ENCODE results near the gene FXYD4.

FXYD4 gene

DNA sequence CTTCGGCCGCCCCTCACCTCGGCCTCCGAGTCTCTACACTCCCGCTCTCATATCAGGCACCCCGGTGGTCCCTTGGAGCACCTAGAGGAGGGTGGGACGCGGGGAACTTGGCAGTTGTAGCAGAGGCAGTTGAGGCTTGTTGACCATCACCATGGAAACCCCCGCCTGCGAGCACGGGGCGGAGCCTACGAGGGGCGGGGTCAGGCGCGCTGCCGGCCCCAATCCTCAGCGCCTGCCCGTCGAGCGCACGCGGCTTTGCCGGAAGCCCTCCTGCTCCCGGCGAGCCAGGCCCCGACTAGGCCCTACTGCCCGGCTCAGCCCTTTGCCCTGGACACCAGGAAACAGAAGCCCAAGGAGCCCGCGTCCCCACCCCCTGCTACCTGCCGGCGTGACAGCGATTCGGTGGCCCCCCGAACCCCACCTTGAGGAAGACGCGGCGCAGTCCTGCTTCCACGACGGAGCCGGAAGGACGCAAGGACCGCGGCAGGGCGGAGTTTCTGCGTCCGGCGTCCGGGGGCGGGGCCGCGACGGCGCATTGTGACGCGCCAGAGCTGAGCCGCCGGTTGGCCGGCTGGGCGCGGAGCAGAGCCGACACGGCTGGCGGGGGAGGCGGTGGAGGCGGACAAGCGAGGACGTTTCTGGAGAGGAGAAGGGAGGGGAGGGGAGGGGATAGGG is 37.4 kb downstream of the FXYD4 start, which contains the start of gene HNRNPF:
Gene HNRNPF (minus strand): TSS at position 477 of the 675 bp plus-strand sequence. CDS start 21,302 bp downstream, outside the sequence.
- FAIRE-seq (peak; percentile 96), DNase-seq (ENCODE audit: insufficient read length, low spot score) (peak; percentile 80)
- TF ChIP-seq PAX5 (IDR thresholded peaks at IDR 0.05; ENCODE audit: insufficient read depth, low read length, severe bottlenecking): peak; percentile 38
- no peak for TF ChIP-seq POLR2AphosphoS5 (IDR thresholded peaks at IDR 0.05; ENCODE audit: low read depth, low read length)
- TF ChIP-seq POLR2A (IDR thresholded peaks at IDR 0.05; ENCODE audit: low read depth, low read length): peak; percentile 51; the same call in 1 of the 2 replicates

DNA sequence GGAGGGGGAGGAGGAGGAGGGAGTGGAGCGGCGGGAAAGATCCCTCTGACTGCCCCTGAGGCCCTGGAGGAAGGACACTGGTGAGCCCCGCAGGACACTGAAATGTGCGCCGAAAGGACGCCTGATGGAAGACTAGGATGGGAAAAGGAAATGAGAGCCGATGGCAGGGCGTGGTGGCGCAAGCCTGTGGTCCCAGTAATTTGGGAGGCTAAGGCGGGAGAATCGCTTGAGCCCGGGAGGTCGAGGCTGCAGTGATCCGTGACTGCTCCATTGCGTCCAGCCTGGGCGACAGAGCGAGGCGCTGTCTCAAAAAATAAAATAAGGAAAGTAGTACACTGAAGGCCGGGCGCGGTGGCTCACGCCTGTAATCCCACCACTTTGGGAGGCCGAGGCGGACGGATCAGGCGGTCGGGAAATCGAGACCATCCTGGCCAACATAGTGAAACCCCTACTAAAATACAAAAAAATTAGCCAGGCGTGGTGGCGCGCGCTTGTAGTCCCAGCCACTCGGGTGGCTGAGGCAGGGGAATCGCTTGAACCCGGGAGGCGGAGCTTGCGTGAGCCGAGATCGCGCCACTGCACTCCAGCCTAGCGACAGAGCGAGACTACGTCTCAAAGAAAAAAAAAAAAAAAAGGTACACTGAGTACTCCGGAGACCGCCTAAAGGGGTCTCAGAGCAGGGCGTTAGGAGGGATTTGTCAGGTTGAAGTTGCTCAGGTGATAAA is 38.1 kb downstream of the FXYD4 start:
- peak; percentile 59 for FAIRE-seq
- peak; percentile 9; the same call in 1 of the 2 replicates for TF ChIP-seq POLR2A (IDR thresholded peaks at IDR 0.05; ENCODE audit: low read depth, low read length)
- no peak for TF ChIP-seq SPI1 (IDR thresholded peaks at IDR 0.05; ENCODE audit: low read depth, low read length)
- no peak for DNase-seq (ENCODE audit: insufficient read length, low spot score)

GRCh38 chr10:43410345-43410744 is 38.9 kb downstream of the FXYD4 start:
- no peak for FAIRE-seq

GRCh38 chr10:43411536-43411935 is 40.1 kb downstream of the FXYD4 start:
- FAIRE-seq (no peak), DNase-seq (ENCODE audit: insufficient read length, low spot score) (no peak)
- TF ChIP-seq TAF1 (IDR thresholded peaks at IDR 0.05; ENCODE audit: low read depth, low read length) (no peak), POLR2A (IDR thresholded peaks at IDR 0.05; ENCODE audit: low read depth, low read length) (no peak), PAX5 (IDR thresholded peaks at IDR 0.05; ENCODE audit: insufficient read depth, low read length, severe bottlenecking) (no peak), SPI1 (IDR thresholded peaks at IDR 0.05; ENCODE audit: low read depth, low read length) (no peak), POU2F2 (IDR thresholded peaks at IDR 0.05; ENCODE audit: low read depth, low read length) (no peak), POLR2AphosphoS5 (IDR thresholded peaks at IDR 0.05; ENCODE audit: low read depth, low read length) (no peak)

More at GRCh38 chr10:43410345-43410744, 38.9 kb downstream of the FXYD4 start:
- TF ChIP-seq POLR2A (IDR thresholded peaks at IDR 0.05; ENCODE audit: low read depth, low read length): no peak
- no peak for TF ChIP-seq PAX5 (IDR thresholded peaks at IDR 0.05; ENCODE audit: insufficient read depth, low read length, severe bottlenecking)
- no peak for TF ChIP-seq TAF1 (IDR thresholded peaks at IDR 0.05; ENCODE audit: low read depth, low read length)
- TF ChIP-seq POLR2AphosphoS5 (IDR thresholded peaks at IDR 0.05; ENCODE audit: low read depth, low read length): no peak
- TF ChIP-seq SPI1 (IDR thresholded peaks at IDR 0.05; ENCODE audit: low read depth, low read length): no peak
- no peak for TF ChIP-seq POU2F2 (IDR thresholded peaks at IDR 0.05; ENCODE audit: low read depth, low read length)
- DNase-seq (ENCODE audit: insufficient read length, low spot score): no peak

GRCh38 chr10:43415544-43415943 is 44.1 kb downstream of the FXYD4 start:
- FAIRE-seq (no peak), DNase-seq (ENCODE audit: insufficient read length, low spot score) (no peak)
- TF ChIP-seq POLR2A (IDR thresholded peaks at IDR 0.05; ENCODE audit: low read depth, low read length) (no peak), POLR2AphosphoS5 (IDR thresholded peaks at IDR 0.05; ENCODE audit: low read depth, low read length) (no peak), TAF1 (IDR thresholded peaks at IDR 0.05; ENCODE audit: low read depth, low read length) (no peak), SPI1 (IDR thresholded peaks at IDR 0.05; ENCODE audit: low read depth, low read length) (no peak), POU2F2 (IDR thresholded peaks at IDR 0.05; ENCODE audit: low read depth, low read length) (no peak), PAX5 (IDR thresholded peaks at IDR 0.05; ENCODE audit: insufficient read depth, low read length, severe bottlenecking) (no peak)

- TF ChIP-seq SPI1 (IDR thresholded peaks at IDR 0.05; ENCODE audit: low read depth, low read length) (peak; percentile 49), TAF1 (IDR thresholded peaks at IDR 0.05; ENCODE audit: low read depth, low read length) (no peak)
- FAIRE-seq (peak; percentile 91), DNase-seq (ENCODE audit: insufficient read length, low spot score) (peak; percentile 47)
These were observed 46.7 kb downstream of the FXYD4 start for GRCh38 chr10:43417950-43418768.

DNA sequence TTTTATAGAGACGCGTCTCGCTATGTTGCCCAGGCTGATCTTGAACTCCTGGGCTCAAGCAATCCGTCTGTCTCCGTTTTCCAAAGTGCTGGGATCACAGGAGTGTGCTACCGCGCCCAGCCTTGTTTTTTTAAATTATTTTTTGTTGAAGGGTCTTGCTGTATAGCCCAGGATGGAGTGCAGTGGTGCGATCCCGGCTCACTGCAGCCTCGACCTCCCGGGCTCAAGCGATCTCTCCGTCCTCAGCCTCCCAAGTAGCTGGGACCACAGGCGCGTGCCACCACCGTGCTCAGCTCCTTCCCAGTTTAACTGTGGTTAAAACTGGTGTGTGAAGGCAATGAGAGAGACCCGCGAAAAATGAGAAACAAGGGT is 48.5 kb downstream of the FXYD4 start:
- TF ChIP-seq PAX5 (IDR thresholded peaks at IDR 0.05; ENCODE audit: insufficient read depth, low read length, severe bottlenecking): no peak
- TF ChIP-seq POLR2AphosphoS5 (IDR thresholded peaks at IDR 0.05; ENCODE audit: low read depth, low read length): no peak
- no peak for TF ChIP-seq TAF1 (IDR thresholded peaks at IDR 0.05; ENCODE audit: low read depth, low read length)
- TF ChIP-seq SPI1 (IDR thresholded peaks at IDR 0.05; ENCODE audit: low read depth, low read length): no peak
- TF ChIP-seq POLR2A (IDR thresholded peaks at IDR 0.05; ENCODE audit: low read depth, low read length): no peak
- TF ChIP-seq POU2F2 (IDR thresholded peaks at IDR 0.05; ENCODE audit: low read depth, low read length): no peak
- FAIRE-seq (peak; percentile 26), DNase-seq (ENCODE audit: insufficient read length, low spot score) (no peak)

DNA sequence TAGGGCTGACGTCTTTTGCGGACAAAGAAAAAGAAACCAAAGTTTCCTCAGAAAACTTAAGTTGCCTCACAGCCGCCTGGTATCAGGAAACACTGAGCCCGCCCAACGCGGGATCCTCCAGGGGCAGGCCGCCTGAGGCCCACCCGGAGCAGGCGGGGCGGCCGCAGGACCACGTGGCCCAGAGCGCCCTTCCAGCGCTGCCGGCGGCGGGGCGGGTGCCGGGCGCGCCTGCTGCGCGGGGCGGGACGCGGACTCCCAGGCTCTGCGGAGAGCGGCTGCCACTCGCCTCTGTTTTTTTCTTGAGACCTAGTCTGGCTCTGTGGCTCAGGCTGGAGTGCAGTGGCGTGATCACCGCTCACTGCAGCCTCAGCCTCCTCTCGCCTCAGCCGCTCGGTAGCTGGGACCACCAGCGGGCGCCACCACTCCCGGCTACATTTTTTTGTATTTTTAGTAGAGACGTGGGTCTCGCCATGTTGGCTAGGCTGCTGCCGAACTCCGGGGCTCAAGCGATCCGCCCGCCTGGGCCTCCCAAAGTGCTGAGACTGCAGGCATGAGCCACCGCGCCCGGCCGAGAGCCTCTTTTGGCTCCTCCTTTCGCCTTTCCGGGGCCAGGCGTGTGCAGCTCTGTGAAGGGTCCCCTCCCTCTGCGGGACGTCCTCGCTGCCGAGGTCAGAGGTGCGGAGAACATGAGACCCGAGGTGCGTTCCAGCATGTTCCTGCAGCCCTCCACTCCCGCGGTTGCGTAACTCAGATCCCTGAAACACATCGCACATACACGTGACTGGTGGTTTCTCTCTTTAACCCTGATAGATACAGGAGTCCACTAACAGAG is 49.1 kb downstream of the FXYD4 start:
- TF ChIP-seq POLR2A (IDR thresholded peaks at IDR 0.05; ENCODE audit: low read depth, low read length) (peak; percentile 70), TAF1 (IDR thresholded peaks at IDR 0.05; ENCODE audit: low read depth, low read length) (peak; percentile 59; the same call in 1 of the 2 replicates), POU2F2 (IDR thresholded peaks at IDR 0.05; ENCODE audit: low read depth, low read length) (no peak), POLR2AphosphoS5 (IDR thresholded peaks at IDR 0.05; ENCODE audit: low read depth, low read length) (peak; percentile 59; the same call in 1 of the 2 replicates), PAX5 (IDR thresholded peaks at IDR 0.05; ENCODE audit: insufficient read depth, low read length, severe bottlenecking) (no peak)
- FAIRE-seq (peak; percentile 86), DNase-seq (ENCODE audit: insufficient read length, low spot score) (peak; percentile 56)

DNA sequence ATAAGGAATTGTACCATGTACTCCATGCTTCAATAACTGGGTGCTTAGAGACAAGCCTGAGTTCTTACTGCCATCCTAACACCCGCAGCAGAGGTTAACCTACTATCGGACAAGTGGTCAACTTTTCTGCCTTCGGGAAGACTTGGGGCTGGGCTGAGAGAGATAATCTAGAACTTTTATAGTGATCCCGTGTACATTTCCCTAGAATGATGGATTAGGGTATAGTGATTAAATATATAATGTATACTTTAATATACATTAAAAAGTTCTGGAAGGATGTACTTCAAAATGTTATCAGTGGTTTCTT is 49.7 kb downstream of the FXYD4 start:
- TF ChIP-seq SPI1 (IDR thresholded peaks at IDR 0.05; ENCODE audit: low read depth, low read length): no peak
- no peak for TF ChIP-seq POU2F2 (IDR thresholded peaks at IDR 0.05; ENCODE audit: low read depth, low read length)
- no peak for TF ChIP-seq TAF1 (IDR thresholded peaks at IDR 0.05; ENCODE audit: low read depth, low read length)
- no peak for TF ChIP-seq PAX5 (IDR thresholded peaks at IDR 0.05; ENCODE audit: insufficient read depth, low read length, severe bottlenecking)
- no peak for TF ChIP-seq POLR2A (IDR thresholded peaks at IDR 0.05; ENCODE audit: low read depth, low read length)
- TF ChIP-seq POLR2AphosphoS5 (IDR thresholded peaks at IDR 0.05; ENCODE audit: low read depth, low read length): no peak
- FAIRE-seq (no peak), DNase-seq (ENCODE audit: insufficient read length, low spot score) (no peak)
